OCI-LY7 (cell line): ENCODE data around the gene ST8SIA5. TPM values are rescaled to one million over a fixed set of nuclear protein-coding genes. Genes with fewer than 3 reads are reported as not detected.

ENCODE experiments used
- BruUV-seq: library from RNA; stranded (reverse); fragments of 400-500 nt; replicated peaks from 2 replicates; lab custom pipeline; 2021; lab: Mats Ljungman, UMichigan
- CTCF ChIA-PET: fragments of 300-600 bp; sonication (Branson Sonifier 250); formaldehyde crosslinking; loops from one replicate; lab custom pipeline; 2022; ENCODE audit warnings: antibody characterized with exemption; ENCODE audit not compliant: unreplicated experiment; lab: Charles Lee
- POLR2A ChIA-PET: fragments of 300-600 bp; sonication (Branson Sonifier 250); formaldehyde crosslinking; loops from one replicate; lab custom pipeline; 2022; ENCODE audit warnings: antibody characterized with exemption; lab: Charles Lee
- DNase-seq: peaks from one replicate; pipeline ENCODE4 v3.0.0-alpha.2; 2015; ENCODE audit warnings: low spot score
- H2AFZ ChIP-seq: fragments of 200-600 bp; sonication (generic), shearing (Covaris generic); 2 replicates; pipeline ENCODE4 v1.6.1; 2014; ENCODE audit warnings: mild to moderate bottlenecking, antibody characterized with exemption, low read length, moderate library complexity
- H3K27ac ChIP-seq: fragments of 200-600 bp; sonication (generic); 2 replicates; pipeline ENCODE4 v1.5.1; 2014; ENCODE audit warnings: mixed run types, low read depth, mild to moderate bottlenecking, moderate library complexity, low read length, inconsistent platforms; ENCODE audit not compliant: poor library complexity, severe bottlenecking
- H3K36me3 ChIP-seq: fragments of 200-600 bp; sonication (generic); 2 replicates; pipeline ENCODE4 v1.6.1; 2014; ENCODE audit warnings: mild to moderate bottlenecking, antibody characterized with exemption, low read length, moderate library complexity, mixed read lengths; ENCODE audit not compliant: insufficient read depth
- H3K4me1 ChIP-seq: fragments of 200-600 bp; sonication (generic); 2 replicates; pipeline ENCODE4 v1.5.1; 2014; ENCODE audit warnings: mild to moderate bottlenecking, low read length; ENCODE audit not compliant: insufficient read depth, poor library complexity, severe bottlenecking
- H3K4me2 ChIP-seq: fragments of 200-600 bp; sonication (generic); 2 replicates; pipeline ENCODE4 v1.6.1; 2014; ENCODE audit warnings: mild to moderate bottlenecking, low read length
- H3K4me3 ChIP-seq: fragments of 200-600 bp; sonication (generic); 2 replicates; pipeline ENCODE4 v1.5.1; 2014; ENCODE audit warnings: mild to moderate bottlenecking, low read depth, low read length; ENCODE audit not compliant: poor library complexity, severe bottlenecking
- H3K79me2 ChIP-seq: fragments of 200-600 bp; sonication (generic); 2 replicates; pipeline ENCODE4 v1.6.1; 2016; ENCODE audit warnings: low read depth, mild to moderate bottlenecking, low read length, moderate library complexity, mixed read lengths; ENCODE audit not compliant: insufficient read depth
- H3K9me2 ChIP-seq: fragments of 200-600 bp; sonication (generic); 2 replicates; pipeline ENCODE4 v1.6.1; 2016; ENCODE audit warnings: mild to moderate bottlenecking, low read length, mixed read lengths; ENCODE audit not compliant: insufficient read depth
- H3K9me3 ChIP-seq: fragments of 200-600 bp; sonication (generic); 2 replicates; pipeline ENCODE4 v1.6.1; 2014; ENCODE audit warnings: mild to moderate bottlenecking, mixed run types, low read length, mixed read lengths
- H4K20me1 ChIP-seq: fragments of 200-600 bp; sonication (generic); 2 replicates; pipeline ENCODE4 v1.6.1; 2014; ENCODE audit warnings: mild to moderate bottlenecking, antibody characterized with exemption, low read length, moderate library complexity, mixed read lengths; ENCODE audit not compliant: insufficient read depth
- EZH2phosphoT487 ChIP-seq: fragments of 200-600 bp; sonication (generic); IDR thresholded peaks from 2 replicates; pipeline ENCODE4 v1.6.1; 2018; ENCODE audit warnings: low read depth, borderline replicate concordance, mild to moderate bottlenecking, mixed run types, antibody characterized with exemption, low read length, moderate library complexity, mixed read lengths
- intact Hi-C: fragments of 100-400 bp; cut with micrococcal nuclease; formaldehyde crosslinking; loops from one replicate; pipeline ENCODE4 v1.10.0; 2022; ENCODE audit not compliant: unreplicated experiment
- total RNA-seq, 2 experiments: library from RNA; depleted of rRNA in 1 of 2; stranded (reverse); fragments of >200 nt in 1 of 2; shearing (Covaris generic) in 1 of 2; gene quantifications; 2 replicates each; pipeline ENCODE4 v1.2.3, GENCODE V29; 2014 to 2022
- TF ChIP-seq, protein P1 (sequence below): fragments of 200-600 bp; sonication (generic); conservative IDR thresholded peaks from 2 replicates; pipeline ENCODE4 v1.5.1; 2014; ENCODE audit warnings: mild to moderate bottlenecking, antibody characterized with exemption, low read length, moderate library complexity, mixed read lengths

Gene ST8SIA5
- total RNA-seq, 2 experiments from 2014 or later: 0.28 TPM; not detected in 1

DNA sequence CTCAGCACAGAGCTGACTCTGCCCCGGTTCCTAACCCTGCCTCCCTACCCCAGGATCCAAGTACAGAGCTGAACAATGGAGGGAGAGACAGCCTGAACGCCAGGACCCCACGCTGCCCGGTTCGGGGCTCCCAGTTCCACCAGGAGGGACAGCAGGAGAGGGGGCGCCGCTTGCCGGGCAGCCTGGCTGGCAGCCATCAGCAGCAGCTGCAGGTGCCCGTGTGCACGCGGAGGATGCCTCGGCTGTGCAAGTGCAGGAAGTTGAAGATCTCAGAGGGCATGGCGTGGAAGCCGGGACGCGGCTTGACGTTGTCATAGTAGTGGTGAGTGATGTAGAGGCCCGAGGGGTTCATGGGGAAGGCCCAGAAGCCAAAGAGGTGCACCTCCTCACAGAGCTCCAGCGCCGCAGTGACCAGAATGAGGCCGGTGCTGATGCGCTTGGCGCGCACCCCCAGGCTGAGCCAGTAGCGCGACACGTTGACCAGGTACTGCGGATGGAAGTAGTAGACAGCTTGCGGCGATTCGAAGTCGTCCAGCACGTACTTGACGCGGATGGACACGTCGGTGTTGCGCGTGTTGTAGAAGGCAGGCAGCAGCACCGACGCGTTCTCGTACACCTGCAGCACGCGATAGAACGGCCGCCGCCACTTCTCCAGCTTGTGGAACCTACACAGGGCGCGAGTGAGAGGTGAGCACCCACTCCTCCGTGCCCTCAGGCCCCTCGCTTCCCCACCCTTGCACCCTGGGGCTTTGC, 76.8 kb downstream of the ST8SIA5 start:
- intact Hi-C loops: no loop called here
- CTCF ChIA-PET: no interaction called here
- Histone ChIP-seq H2AFZ (no peak overlapping the region), H3K9me3 (no peaks in the 10 kb centered on the region), H4K20me1 (no peaks in the 10 kb centered on the region), H3K4me2 (peak overlapping the region; percentile 63), H3K4me3 (peak overlapping the region; percentile 19), H3K27ac (peak overlapping the region; percentile 61), H3K79me2 (no peaks in the 10 kb centered on the region), H3K9me2 (no peaks in the 10 kb centered on the region), H3K4me1 (peaks cover 61% of the 10 kb centered on the region), H3K36me3 (no peaks in the 10 kb centered on the region)
- TF ChIP-seq, protein P1, sequence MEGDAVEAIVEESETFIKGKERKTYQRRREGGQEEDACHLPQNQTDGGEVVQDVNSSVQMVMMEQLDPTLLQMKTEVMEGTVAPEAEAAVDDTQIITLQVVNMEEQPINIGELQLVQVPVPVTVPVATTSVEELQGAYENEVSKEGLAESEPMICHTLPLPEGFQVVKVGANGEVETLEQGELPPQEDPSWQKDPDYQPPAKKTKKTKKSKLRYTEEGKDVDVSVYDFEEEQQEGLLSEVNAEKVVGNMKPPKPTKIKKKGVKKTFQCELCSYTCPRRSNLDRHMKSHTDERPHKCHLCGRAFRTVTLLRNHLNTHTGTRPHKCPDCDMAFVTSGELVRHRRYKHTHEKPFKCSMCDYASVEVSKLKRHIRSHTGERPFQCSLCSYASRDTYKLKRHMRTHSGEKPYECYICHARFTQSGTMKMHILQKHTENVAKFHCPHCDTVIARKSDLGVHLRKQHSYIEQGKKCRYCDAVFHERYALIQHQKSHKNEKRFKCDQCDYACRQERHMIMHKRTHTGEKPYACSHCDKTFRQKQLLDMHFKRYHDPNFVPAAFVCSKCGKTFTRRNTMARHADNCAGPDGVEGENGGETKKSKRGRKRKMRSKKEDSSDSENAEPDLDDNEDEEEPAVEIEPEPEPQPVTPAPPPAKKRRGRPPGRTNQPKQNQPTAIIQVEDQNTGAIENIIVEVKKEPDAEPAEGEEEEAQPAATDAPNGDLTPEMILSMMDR: no peak
- no peak for TF ChIP-seq EZH2phosphoT487
- POLR2A ChIA-PET: interaction anchor here (0.6 to 1.5 kb wide), 2 partner anchors 10 to 58 kb away, joined by 4 to 5 read pairs; no protein-coding TSS in a partner anchor
- BruUV-seq: no TSS peak
- DNase-seq: no peak

DNA sequence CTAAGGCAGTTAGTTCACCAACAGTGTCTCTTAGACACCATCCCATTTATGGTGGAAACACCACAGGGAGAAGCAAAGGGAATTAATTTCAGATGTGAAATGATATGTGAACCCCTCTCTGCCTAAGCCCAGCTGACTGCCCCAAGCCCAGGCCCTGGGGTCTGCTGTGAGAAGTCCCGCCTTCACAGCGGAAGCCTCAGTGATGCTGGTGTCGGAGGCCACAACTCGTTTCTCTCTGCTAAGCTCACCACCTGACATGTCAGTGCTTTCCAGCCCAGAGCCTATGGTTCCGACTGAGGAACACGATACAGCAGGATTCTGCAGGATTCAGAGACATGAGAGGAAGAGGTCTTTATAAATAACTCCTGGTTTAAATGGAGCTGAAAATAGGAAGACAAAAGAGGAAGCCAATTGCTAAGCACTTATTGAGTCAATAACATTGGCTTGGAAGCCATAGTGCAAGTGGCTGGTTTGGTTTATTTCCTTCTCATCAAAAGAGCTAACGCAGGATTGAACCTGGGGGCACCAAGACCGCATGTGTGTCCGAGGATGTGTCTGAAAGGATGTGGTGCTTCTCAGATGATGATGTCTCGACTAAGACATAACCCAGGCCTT, 78.0 kb downstream of the ST8SIA5 start:
- H2AFZ ChIP-seq: peak overlapping the region; percentile 25; the same call in 1 of the 2 replicates
- ChIA-PET POLR2A (interaction anchor here (0.6 to 1.5 kb wide), 2 partner anchors 8 to 95 kb away, joined by 4 read pairs; no protein-coding TSS in a partner anchor), CTCF (no interaction called here)
- H3K4me2 ChIP-seq: peak overlapping the region; percentile 9
- intact Hi-C loops: no loop called here
- H3K4me3 ChIP-seq: no peak overlapping the region
- TF ChIP-seq EZH2phosphoT487: no peak
- TF ChIP-seq, protein P1: no peak
- no peaks in the 10 kb centered on the region for H3K79me2 ChIP-seq
- BruUV-seq: no TSS peak
- no peaks in the 10 kb centered on the region for H3K9me2 ChIP-seq
- H4K20me1 ChIP-seq: no peaks in the 10 kb centered on the region
- H3K9me3 ChIP-seq: no peaks in the 10 kb centered on the region
- no peak for DNase-seq
- H3K36me3 ChIP-seq: no peaks in the 10 kb centered on the region
- peaks cover 61% of the 10 kb centered on the region for H3K4me1 ChIP-seq
- H3K27ac ChIP-seq: no peak overlapping the region

DNA sequence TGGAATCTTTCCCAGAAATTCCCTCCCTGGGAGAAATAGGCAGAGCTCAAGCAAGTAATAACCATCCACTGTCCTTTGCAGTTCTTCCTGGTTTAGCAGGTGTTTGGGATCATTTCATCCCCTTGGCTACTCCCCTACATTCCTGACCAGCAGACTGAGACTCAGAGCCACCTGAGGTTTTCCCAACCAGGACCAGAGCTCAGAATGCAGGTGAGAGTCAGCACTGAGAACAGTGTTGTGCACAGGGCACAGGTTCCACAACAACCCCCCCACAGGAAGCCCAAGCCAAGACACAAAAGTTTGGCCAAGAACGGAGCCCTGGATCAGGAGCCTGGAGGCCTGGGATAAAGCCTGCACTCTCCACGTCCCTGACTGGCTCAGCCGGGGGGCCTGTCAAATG, 78.8 kb downstream of the ST8SIA5 start:
- H3K36me3 ChIP-seq: no peaks in the 10 kb centered on the region
- ChIA-PET CTCF (no interaction called here), POLR2A (no interaction called here)
- no peak overlapping the region for H3K4me2 ChIP-seq
- no peaks in the 10 kb centered on the region for H3K9me2 ChIP-seq
- BruUV-seq: no TSS peak
- intact Hi-C loops: no loop called here
- H3K27ac ChIP-seq: no peak overlapping the region
- TF ChIP-seq, protein P1: no peak
- TF ChIP-seq EZH2phosphoT487: no peak
- no peak overlapping the region for H2AFZ ChIP-seq
- H3K9me3 ChIP-seq: no peaks in the 10 kb centered on the region
- H3K4me3 ChIP-seq: no peak overlapping the region
- DNase-seq: no peak
- peaks cover 61% of the 10 kb centered on the region for H3K4me1 ChIP-seq
- H3K79me2 ChIP-seq: no peaks in the 10 kb centered on the region
- no peaks in the 10 kb centered on the region for H4K20me1 ChIP-seq
